HFF-Myc (cell line): ENCODE measurements around the gene NECAB3.

Source experiments
- DNase-seq: peaks from one replicate; pipeline ENCODE4 v3.0.0-alpha.2; 2011; ENCODE audit warnings: low read depth; ENCODE audit errors: extremely low read depth
- H3K4me3 ChIP-seq: replicated peaks from 2 replicates; pipeline ENCODE4 v1.5.1; 2011; ENCODE audit warnings: low read depth, mild to moderate bottlenecking, control low read depth, low read length
- CTCF ChIP-seq: IDR thresholded peaks from 2 replicates; pipeline ENCODE4 v1.5.1; 2012; ENCODE audit warnings: mild to moderate bottlenecking, low read depth, low read length, control low read depth; ENCODE audit errors: missing control alignments

Gene NECAB3

GRCh38 chr20:33713865-33714367, 39.7 kb upstream of the NECAB3 start:
- no peak for DNase-seq
- no peak overlapping the region for H3K4me3 ChIP-seq
- TF ChIP-seq CTCF = no peak

DNA sequence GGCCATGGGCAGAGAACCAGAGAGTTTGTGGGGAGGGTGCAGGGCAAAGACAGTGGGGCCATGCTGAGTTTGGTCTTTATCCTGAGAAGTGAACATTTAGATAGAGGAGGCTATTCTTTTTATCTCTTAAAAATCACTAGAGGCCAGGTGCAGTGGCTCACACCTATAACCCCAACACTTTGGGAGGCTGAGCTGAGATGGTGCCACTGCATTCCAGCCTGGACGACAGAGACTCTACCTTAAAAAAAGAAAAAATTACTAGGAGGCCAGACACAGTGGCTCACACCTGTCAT, 37.2 kb upstream of the NECAB3 start:
- no peak overlapping the region for H3K4me3 ChIP-seq
- no peak for DNase-seq
- TF ChIP-seq CTCF = no peak

DNA sequence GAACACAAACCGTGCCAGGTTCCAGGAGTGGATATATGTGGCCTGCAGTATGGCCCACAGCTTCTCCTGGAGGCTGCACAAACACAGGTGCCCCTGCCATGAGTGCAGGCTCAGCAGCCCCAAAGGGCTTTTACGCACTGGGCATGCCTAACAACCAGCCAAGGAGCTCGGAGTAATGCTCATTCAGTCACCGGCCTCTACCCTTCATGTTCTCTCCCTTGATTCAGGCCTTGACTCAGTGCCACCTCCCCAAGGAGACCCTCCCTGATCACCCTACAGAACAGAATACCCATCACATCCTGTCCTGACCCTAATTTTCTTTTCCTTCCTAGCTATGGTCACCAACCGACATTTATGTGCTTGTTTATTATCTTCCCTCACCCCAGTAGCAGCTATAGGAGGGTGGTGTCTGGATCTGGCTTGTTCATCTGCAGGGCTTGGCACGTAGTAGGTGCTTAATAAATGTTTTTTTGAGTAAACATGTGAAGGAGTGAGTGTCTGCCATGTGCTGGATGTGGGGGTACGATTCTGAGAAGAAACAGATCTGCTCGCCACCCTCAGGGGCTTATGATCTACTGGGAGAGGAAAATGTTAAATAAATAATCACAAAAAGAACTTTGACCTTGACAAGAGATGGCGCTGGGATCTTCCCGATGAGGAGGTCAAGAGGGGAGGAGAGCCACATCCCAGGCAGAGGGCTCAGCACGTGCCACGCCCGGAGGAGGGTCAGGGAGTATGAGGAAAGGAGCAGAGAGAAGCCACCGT, 36.6 kb upstream of the NECAB3 start:
- no peak for TF ChIP-seq CTCF
- no peak for DNase-seq
- H3K4me3 ChIP-seq = no peak overlapping the region

DNA sequence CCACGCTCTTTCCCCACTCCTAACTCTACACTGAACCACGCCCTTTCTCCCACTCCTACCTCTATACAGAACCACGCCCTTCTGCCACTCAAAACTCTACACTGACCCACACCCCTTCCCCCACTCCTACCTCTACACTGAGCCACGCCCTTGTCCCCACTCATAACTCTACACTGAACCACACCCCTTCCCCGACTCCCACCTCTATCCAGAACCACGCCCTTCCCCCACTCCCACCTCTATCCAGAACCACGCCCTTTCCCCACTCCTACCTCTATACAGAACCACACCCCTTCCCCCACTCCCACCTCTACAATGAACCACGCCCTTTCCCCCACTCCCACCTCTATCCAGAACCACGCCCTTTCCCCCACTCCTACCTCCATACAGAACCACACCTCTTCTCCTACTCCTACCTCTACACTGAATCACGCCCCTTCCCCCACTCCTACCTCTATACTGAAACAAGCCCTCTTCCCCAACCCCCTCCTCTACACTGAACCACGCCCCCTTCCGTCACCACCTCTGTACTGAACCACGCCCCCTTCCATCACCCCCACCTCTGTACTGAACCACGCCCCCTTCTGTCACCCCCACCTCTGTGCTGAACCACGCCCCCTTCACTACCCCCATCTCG, 35.8 kb upstream of the NECAB3 start:
- DNase-seq = no peak
- no peak overlapping the region for H3K4me3 ChIP-seq
- TF ChIP-seq CTCF = no peak

DNA sequence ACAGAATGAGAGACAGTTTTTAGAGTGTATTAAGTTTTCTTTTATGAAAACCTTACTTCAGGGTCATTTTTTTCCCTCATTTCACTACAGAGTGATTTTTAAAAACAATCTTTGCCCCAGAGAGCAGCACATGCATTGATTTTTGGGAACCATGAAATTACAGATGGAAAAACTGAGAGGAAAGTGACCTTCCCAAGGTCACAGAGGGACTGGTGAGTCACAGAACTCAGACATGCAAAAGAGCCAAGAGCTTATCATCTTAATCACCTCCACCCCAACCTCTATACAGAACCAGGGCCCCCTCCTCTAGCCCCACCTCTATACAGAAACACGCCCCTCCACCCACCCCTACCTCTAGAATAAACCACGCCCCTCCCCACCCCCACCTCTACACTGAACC, 35.2 kb upstream of the NECAB3 start:
- TF ChIP-seq CTCF = no peak
- no peak overlapping the region for H3K4me3 ChIP-seq
- no peak for DNase-seq

GRCh38 chr20:33707668-33708067, 33.4 kb upstream of the NECAB3 start:
- H3K4me3 ChIP-seq = no peak overlapping the region
- DNase-seq = no peak
- no peak for TF ChIP-seq CTCF
